ENCODE measurements around the gene SDSL. TPM values are rescaled to one million over a fixed set of nuclear protein-coding genes. Genes with fewer than 3 reads are reported as not detected.

The SDSL gene
- total RNA-seq, 1 donor from 2014 or later, result 93.0 TPM

DNA sequence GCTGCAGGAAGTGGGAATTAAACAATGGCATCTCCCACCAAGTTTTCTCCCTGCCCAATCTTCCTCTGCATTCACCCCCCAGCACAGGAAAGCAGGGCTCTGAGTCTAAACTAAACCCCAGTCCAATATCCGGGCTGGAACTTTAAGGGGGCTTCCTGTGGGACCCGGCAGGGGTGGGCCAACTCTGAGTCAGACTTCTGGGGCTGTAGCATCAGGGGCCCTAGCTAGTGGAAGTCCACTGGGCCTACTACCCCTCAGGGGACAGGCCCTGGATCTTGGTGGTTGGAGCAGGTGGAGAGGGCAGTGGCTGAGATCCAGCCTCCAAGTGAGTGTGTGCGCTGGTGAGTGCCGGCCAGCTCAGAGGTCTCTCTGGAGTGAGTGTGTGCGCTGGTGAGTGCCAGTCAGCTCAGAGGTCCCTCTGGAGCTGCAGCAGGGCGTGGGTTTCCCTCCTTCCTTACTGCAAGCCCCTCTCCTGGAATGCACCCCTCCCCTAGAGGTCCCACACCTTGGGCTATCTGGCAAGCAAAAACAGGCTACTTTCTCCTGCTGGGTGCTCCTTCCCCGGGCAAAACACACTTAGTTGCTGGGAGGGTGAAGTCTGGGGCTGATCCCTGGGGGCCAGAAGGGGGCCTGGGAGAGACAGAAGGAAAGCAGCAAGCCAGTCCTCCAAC lies 55.1 kb downstream of the SDSL start:
- no peak for ATAC-seq
- no peak for DNase-seq (ENCODE audit: low spot score)

DNA sequence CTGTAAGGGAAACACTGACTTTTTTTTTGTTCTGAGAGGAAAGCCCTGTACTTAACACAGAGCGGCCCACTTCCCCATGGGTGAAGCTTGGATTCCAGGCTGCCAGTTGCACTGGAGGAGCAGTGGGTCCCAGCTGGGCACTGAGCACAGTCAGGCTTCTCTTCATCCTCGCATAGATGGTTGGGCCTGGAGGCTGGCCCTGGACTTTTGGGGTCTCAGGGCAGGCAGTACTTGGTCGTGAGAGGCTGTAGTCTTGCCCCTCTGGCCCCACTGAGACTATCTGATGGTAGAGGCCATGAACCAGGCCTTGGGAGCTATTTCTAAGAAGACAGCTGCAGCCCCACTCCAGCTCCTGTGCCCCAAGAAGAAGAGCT lies 55.6 kb downstream of the SDSL start:
- ATAC-seq (no peak), DNase-seq (ENCODE audit: low spot score) (no peak)

DNA sequence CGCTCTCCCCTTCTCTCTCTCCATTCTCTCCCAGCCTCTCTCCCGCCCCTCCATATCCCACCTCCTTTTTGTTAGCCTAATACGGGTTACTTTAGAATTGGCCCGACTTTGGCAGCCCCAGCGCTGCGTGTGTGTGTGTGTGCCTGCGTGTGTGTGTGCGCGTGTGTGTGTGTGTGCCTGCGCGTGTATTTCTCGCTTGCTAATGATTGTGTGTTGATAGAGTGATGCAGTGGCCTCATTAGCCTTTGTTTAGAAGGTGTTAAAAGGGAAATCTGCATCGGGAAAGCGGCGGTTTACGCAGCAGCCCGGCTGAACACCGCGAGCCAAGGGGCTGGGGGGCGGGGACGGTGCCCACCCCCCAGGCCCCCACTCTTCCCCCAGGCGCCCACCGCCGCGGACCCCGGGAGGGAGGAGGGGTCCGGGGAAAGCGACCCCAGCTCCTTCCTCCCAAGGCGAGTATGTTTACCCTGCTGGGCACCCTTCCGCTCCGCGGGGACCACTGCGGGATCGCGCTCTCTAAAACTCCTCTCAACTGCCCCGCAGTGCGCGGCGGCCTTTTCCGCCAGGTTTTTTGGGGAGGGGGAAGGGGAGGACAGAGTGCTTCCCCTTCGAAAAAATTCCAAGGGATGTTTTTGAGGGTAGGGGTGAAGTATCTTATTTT lies 56.3 kb downstream of the SDSL start:
- ATAC-seq (no peak), DNase-seq (ENCODE audit: low spot score) (no peak)

DNA sequence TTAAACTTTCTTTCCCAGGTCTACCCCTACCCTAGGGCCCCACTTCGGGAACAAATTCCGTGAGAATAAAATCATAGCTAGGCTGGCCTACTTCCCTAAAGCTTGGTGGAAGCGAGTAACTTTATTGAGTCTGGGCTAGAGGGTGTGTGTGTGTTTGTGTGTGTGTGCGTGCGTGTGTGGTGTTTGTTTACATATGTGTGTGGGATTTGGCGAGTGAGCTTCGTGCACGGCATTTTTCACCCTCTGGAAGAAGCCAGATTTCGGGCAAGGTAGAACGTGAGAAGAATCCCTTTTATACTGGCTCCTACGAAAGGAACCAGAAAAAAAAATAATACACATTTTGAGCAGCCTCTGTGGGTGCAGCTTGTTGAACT lies 57.0 kb downstream of the SDSL start:
- ATAC-seq (no peak), DNase-seq (ENCODE audit: low spot score) (no peak)

DNA sequence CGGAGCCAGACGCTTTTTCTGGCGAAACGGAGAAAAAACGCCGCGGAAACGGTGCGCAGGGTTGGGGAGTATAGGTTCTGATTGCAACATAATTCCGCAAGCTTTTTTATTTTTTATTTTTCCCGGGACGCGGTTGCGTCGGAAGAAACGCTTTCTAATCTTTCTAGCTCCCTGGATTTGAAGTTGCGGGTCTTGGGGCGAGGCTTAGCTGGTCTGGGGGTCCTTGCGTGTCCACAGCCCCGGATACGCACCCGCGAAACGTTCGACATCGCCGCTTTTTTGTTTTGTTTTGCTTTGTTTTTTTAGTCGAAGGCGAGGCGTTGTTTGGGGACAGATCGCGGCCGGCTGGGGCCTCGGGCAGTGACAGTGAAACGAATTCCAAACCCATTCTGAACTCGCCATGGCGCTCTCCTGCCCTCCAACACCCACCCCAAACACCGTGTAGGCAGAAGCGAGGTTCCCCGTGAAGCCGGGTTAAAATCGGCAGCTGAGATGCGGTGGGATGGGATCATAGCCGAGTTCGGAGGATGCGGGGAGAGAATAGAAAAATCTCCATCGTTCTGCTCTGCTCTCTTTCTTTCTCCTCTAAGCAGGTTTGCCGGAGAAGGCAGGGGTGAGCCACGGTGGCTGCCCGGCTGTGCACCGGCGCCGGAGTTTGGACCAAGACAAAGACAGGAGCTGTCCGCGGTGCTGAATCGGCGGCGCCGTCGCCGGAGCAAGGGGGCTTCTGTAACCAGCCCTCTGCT lies 57.6 kb downstream of the SDSL start:
- DNase-seq (ENCODE audit: low spot score), result no peak
- ATAC-seq, result peak; percentile 81

DNA sequence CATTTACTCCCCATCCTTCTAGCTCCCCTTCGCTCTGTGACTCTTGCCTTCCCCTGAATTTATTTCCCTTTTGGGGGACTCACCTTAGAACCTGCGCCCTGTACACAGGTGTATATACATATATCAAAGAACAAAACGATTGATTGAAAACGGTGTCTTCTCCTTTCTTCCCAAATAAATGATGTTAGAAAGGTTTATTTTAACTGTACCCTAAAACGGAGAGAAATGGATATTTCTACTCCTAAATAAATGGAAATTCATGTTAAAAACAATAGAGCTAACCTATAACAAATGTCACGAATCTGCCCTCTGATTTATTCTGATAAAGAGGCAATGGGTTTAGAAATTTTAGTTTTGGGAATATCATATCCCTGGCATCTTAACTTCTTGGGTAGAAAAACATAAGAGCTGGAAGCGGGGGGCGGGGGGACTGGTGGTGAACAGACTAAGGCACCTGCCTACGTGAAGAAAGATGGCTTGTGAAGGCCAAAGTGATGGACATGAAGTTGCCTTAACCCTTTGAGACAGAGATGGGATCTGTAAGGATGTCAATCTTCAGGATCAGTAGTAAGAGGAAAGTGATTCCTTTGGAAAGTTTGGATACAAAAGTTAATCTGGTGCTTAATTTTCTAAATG lies 58.3 kb downstream of the SDSL start:
- DNase-seq (ENCODE audit: low spot score), result no peak
- no peak for ATAC-seq

DNA sequence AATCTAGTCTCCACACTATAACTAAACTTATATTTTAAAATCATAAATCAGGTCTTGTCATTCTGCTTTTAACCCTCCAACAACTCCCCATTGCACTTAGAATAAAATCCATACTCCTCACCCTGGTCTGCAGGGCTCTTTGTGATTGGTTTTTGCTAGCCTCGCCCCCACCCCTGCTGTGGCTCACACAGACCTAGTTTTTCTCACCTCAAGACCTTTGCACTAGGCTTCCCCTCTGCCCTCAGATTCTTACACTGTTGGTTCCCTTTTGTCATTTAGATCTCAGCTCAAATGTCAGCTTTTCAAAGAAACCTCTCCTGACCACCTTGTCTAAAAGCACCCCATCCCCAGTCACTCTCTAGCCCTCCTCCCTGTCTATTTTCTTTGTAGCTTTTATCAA lies 60.2 kb downstream of the SDSL start:
- DNase-seq (ENCODE audit: low spot score) (no peak), ATAC-seq (no peak)

DNA sequence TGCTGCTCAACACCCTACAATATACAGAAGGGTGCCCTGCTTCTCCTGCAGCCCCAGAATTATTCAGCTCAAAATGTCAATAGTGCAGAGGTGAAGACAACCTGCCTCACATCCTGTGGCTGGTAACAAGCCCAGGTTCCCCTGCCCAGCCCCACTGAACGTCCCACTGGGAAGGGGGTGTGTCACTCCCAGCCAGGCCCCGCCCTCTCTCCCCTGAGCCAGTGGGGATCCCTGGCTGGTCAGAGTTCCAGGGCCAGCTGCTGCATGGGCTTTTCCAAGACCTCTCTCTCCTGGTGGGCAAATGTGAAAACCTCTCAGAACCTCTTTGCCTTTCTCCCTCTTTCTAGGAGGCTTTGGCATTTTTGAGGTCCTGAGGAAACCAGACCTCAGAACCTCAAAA lies 63.1 kb downstream of the SDSL start:
- no peak for ATAC-seq
- no peak for DNase-seq (ENCODE audit: low spot score)

DNA sequence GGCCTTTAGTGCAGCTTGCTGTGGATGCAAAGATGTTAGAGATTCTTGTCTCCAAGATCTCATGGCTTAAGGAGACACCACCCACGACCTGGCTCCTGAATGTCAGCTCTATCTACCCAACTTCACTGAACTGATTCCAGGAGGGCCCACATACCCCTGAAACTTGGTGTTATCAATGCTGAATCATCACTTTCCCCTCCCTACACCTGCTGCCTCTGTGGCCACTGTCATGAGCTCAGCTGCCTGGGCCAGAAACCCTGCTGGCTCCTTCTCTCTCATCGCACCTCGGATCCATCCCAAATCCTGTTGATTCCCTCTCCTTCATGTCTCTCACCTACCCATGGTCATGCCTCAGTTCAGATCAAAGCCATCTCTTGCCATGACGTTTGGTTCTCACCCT lies 64.5 kb downstream of the SDSL start:
- no peak for DNase-seq (ENCODE audit: low spot score)
- ATAC-seq, result no peak

Other genes with a start within 250 kb of the SDSL start
- gene DDX54, start 236.9 kb upstream of the SDSL start, total RNA-seq, result 33.5 TPM
- gene RITA1, start 236.7 kb upstream of the SDSL start, total RNA-seq, result 28.4 TPM
- 33.1 TPM for gene TPCN1, start 200.9 kb upstream of the SDSL start, total RNA-seq
- 23.2 TPM for gene SLC8B1, start 87.3 kb upstream of the SDSL start, total RNA-seq
- gene PLBD2, start 63.8 kb upstream of the SDSL start, total RNA-seq, result 23.3 TPM
- gene SDS, start 18.5 kb upstream of the SDSL start, total RNA-seq, result 680 TPM
- gene LHX5, start 49.5 kb downstream of the SDSL start, total RNA-seq, result not detected